GM23248 (cell line): Measurements from ENCODE around the gene NRF1. TPM values are rescaled to one million over a fixed set of nuclear protein-coding genes. Genes with fewer than 3 reads are reported as not detected.

Experiments used
- DNase-seq: peaks from one replicate; pipeline ENCODE4 v3.0.0-alpha.2; 2015
- H2AFZ ChIP-seq: fragments of 200-600 bp; sonication (generic); 2 replicates; pipeline ENCODE4 v1.6.1; 2016; ENCODE audit warnings: antibody characterized with exemption
- H3F3A ChIP-seq: fragments of 200-600 bp; sonication (generic); 2 replicates; pipeline ENCODE4 v1.6.1; 2016; ENCODE audit warnings: mild to moderate bottlenecking, antibody characterized with exemption, mixed run types; ENCODE audit not compliant: insufficient read depth
- H3K27ac ChIP-seq: fragments of 200-600 bp; sonication (generic); 2 replicates; pipeline ENCODE4 v1.5.1; 2016; ENCODE audit warnings: mild to moderate bottlenecking
- H3K27me3 ChIP-seq: fragments of 200-600 bp; sonication (generic); replicated peaks from 2 replicates; pipeline ENCODE4 v1.6.1; 2016; ENCODE audit warnings: mild to moderate bottlenecking; ENCODE audit not compliant: insufficient read depth
- H3K36me3 ChIP-seq: fragments of 200-600 bp; sonication (generic); 2 replicates; pipeline ENCODE4 v1.6.1; 2016; ENCODE audit warnings: low read depth, mild to moderate bottlenecking
- H3K4me1 ChIP-seq: fragments of 200-600 bp; sonication (generic); 2 replicates; pipeline ENCODE4 v1.6.1; 2016; ENCODE audit warnings: mild to moderate bottlenecking; ENCODE audit not compliant: insufficient read depth
- H3K4me2 ChIP-seq: fragments of 200-600 bp; sonication (generic); one replicate; pipeline ENCODE4 v1.6.1; 2016; ENCODE audit warnings: mild to moderate bottlenecking; ENCODE audit not compliant: unreplicated experiment
- H3K4me3 ChIP-seq: fragments of 200-600 bp; sonication (generic); 2 replicates; pipeline ENCODE4 v1.5.1; 2016; ENCODE audit warnings: mild to moderate bottlenecking
- H3K79me2 ChIP-seq: fragments of 200-600 bp; sonication (generic); 2 replicates; pipeline ENCODE4 v1.6.1; 2016; ENCODE audit warnings: mild to moderate bottlenecking; ENCODE audit not compliant: insufficient read depth
- H3K9ac ChIP-seq: fragments of 200-600 bp; sonication (generic); 2 replicates; pipeline ENCODE4 v1.6.1; 2016; ENCODE audit warnings: mild to moderate bottlenecking
- H3K9me2 ChIP-seq: fragments of 200-600 bp; sonication (generic); 2 replicates; pipeline ENCODE4 v1.6.1; 2016; ENCODE audit warnings: mixed run types, mild to moderate bottlenecking, moderate library complexity; ENCODE audit not compliant: insufficient read depth
- H3K9me3 ChIP-seq: fragments of 200-600 bp; sonication (generic); one replicate; pipeline ENCODE4 v1.6.1; 2017; ENCODE audit warnings: low read depth
- H4K20me1 ChIP-seq: fragments of 200-600 bp; sonication (generic); 2 replicates; pipeline ENCODE4 v1.6.0; 2016; ENCODE audit not compliant: insufficient read depth
- EZH2 ChIP-seq: fragments of 200-600 bp; sonication (generic); IDR thresholded peaks from 2 replicates; pipeline ENCODE4 v1.6.1; 2018; ENCODE audit warnings: antibody characterized with exemption, mild to moderate bottlenecking; ENCODE audit not compliant: insufficient read depth, poor library complexity, severe bottlenecking
- EZH2phosphoT487 ChIP-seq: fragments of 200-600 bp; sonication (generic); IDR thresholded peaks from 2 replicates; pipeline ENCODE4 v1.6.1; 2018; ENCODE audit warnings: antibody characterized with exemption, moderate library complexity, mild to moderate bottlenecking, low read depth; ENCODE audit not compliant: insufficient read depth
- WGBS, 2 experiments: methylation state at CpG; one replicate each; pipeline ENCODE4 v1.1.6; 2015 to 2017; ENCODE audit warnings: low lambda C conversion rate in 2 of 2, low coverage in 1 of 2; ENCODE audit errors: missing lambda C conversion rate in 2 of 2; 5-methylcytosine and 5-hydroxymethylcytosine counted together
- in situ Hi-C: fragments of 300-500 bp; cut with MboI; formaldehyde crosslinking; loops from 2 replicates; pipeline ENCODE4 v1.15.0; 2020
- polyA plus RNA-seq: library from polyadenylated mRNA; unstranded; fragments of >200 nt; fragmentation: Nextera tagmentation; extraction: Ambion mirVana; gene quantifications from 2 replicates; pipeline ENCODE4 v1.2.1, GENCODE V29; 2016
- total RNA-seq: library from RNA; depleted of rRNA; stranded (reverse); fragments of >200 nt; shearing (Covaris generic); gene quantifications from 2 replicates; pipeline ENCODE4 v1.2.3, GENCODE V29; 2014

Gene NRF1
- total and polyA plus RNA-seq, 2 experiments from 2014 or later: 3.5 to 11.1 TPM

DNA sequence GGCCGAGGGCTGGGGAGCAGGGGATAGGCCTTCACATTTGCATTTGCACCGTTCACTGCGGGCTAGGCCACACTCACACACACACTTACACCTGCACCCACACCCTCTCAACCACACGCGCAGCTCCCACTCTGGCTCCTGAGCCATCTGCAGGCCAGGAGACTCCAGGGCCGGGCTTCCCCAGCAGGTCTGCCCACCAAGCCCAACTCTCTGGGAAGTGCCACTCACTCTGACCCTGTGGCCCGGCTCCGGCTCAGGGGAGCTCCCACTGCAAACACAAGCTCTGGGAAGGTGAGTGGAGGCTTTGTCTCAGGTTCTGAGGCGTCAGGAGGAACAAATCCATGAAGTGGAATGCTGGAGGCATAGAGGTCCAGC, 157.9 kb downstream of the NRF1 start:
- no peak for TF ChIP-seq EZH2phosphoT487
- TF ChIP-seq EZH2: no peak
- in situ Hi-C loops: no loop called here
- no peaks in the 10 kb centered on the region for H3K36me3 ChIP-seq
- 77 to 88% methylated on average over 8 to 9 of the region's 9 CpGs for WGBS, 2 experiments
- H3K9me2 ChIP-seq: no peaks in the 10 kb centered on the region
- H4K20me1 ChIP-seq: no peaks in the 10 kb centered on the region
- H3K27ac ChIP-seq: no peak overlapping the region
- H2AFZ ChIP-seq: no peak overlapping the region
- no peaks in the 10 kb centered on the region for H3K4me1 ChIP-seq
- no peak overlapping the region for H3K4me3 ChIP-seq
- H3K27me3 ChIP-seq: no peaks in the 10 kb centered on the region; the same call in 1 of the 2 replicates
- H3F3A ChIP-seq: no peaks in the 10 kb centered on the region
- no peaks in the 10 kb centered on the region for H3K9me3 ChIP-seq
- no peak overlapping the region for H3K9ac ChIP-seq
- no peaks in the 10 kb centered on the region for H3K79me2 ChIP-seq
- no peak overlapping the region for H3K4me2 ChIP-seq
- no peak for DNase-seq

DNA sequence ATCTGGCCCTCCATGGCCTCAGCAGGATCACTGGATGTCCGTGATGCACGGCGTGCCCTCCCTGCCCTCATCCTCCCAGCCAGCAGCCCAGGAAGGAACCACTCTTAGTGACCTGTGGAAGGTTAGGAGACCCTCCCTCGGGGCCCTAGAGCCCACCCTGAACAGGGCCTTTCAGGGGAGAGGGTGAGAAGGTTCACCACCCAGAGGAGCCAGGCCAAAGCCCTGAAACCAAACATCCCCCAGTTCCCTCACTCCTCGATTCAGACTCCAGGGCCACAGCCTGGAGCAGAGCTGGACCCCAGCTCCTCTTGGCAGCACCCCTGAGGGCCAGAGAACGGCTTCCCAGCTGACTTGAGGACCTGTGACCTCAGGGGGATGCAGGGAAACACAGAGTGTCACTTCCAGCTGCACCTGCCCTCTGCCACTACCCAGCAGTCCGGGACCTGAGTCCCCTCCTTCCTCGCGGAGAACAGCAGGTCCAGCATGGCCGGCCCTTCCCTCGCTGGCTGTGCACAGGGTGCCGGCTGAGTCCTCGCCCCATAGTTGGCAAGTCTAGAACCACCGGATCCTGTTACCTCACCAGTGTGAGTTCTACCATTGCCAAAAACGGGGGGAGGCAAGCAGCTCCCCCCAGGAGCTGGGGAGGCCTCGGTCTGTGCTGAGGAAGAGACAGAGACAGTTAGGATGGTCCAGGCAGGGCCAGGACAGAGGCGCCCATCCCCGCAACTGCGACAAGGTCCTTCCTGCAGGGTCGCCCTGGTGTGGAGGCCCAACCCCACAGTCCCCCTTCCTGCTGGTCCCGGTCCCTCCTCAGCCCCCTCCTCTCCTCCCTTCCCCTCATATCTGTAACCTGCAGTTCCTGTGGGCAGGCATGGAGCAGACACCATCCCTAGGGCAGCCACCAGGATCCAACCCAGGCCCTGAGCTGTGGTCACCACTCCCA, 158.6 kb downstream of the NRF1 start:
- no peaks in the 10 kb centered on the region; the same call in 1 of the 2 replicates for H3K27me3 ChIP-seq

DNA sequence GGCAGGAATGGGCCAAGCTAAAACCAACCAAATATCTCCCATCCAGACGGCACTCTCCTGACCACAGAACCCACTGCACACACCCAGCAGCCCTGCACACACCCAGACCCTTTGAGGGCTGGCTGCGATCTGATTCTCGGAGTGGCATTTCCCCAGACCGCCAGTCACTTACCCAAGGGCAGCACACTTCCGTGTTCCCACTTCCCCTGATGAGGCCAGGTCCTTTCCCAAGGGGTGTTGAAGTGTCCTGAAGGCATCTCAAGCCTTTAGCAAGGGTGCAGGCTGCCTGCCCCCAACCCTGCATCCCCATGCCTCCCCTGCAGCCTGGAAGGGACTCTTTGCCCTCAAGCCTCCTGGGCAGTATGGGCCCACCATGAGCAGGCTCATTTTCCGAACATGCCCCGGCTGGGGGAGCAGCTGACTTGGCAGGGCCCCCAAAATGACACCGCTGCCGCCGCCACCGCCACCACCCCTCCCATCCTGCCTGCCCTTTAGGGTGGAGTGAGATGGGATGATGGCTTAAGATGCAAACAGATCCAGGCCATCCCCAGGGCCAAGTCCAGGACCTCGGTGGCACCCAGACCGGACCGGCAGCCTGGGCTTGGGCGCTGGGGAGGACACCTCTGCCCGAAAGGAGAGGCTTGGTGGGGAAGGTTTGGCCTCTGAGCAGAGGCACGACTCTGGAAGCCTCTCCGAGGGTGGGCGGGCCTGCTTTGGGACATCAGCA, 159.8 kb downstream of the NRF1 start:
- no peaks in the 10 kb centered on the region for H3K4me1 ChIP-seq
- no peaks in the 10 kb centered on the region for H3K9me2 ChIP-seq
- H3K9me3 ChIP-seq: no peaks in the 10 kb centered on the region
- no peak overlapping the region for H3K27ac ChIP-seq
- H3K79me2 ChIP-seq: no peaks in the 10 kb centered on the region
- no peak for TF ChIP-seq EZH2phosphoT487
- TF ChIP-seq EZH2: no peak
- 66 to 76% methylated on average over 19 of the region's 19 CpGs for WGBS, 2 experiments
- no peaks in the 10 kb centered on the region for H4K20me1 ChIP-seq
- H2AFZ ChIP-seq: no peak overlapping the region
- H3K4me3 ChIP-seq: no peak overlapping the region
- no peaks in the 10 kb centered on the region for H3K36me3 ChIP-seq
- in situ Hi-C loops: no loop called here
- no peak overlapping the region for H3K4me2 ChIP-seq
- no peak for DNase-seq
- peaks cover 4% of the 10 kb centered on the region for H3K27me3 ChIP-seq
- no peaks in the 10 kb centered on the region for H3F3A ChIP-seq
- H3K9ac ChIP-seq: no peak overlapping the region

More for the DNA sequence above, 158.6 kb downstream of the NRF1 start:
- no peaks in the 10 kb centered on the region for H3F3A ChIP-seq
- no peaks in the 10 kb centered on the region for H3K4me1 ChIP-seq
- H3K36me3 ChIP-seq: no peaks in the 10 kb centered on the region
- in situ Hi-C loops: no loop called here
- H3K9ac ChIP-seq: no peak overlapping the region
- no peak overlapping the region for H3K4me3 ChIP-seq
- TF ChIP-seq EZH2 (no peak), EZH2phosphoT487 (no peak)
- no peaks in the 10 kb centered on the region for H3K9me2 ChIP-seq
- H3K79me2 ChIP-seq: no peaks in the 10 kb centered on the region
- no peaks in the 10 kb centered on the region for H4K20me1 ChIP-seq
- H3K4me2 ChIP-seq: no peak overlapping the region
- no peaks in the 10 kb centered on the region for H3K9me3 ChIP-seq
- H3K27ac ChIP-seq: no peak overlapping the region
- no peak overlapping the region for H2AFZ ChIP-seq
- no peak for DNase-seq
- WGBS, 2 experiments: 57 to 58% methylated on average over 16 to 21 of the region's 21 CpGs

DNA sequence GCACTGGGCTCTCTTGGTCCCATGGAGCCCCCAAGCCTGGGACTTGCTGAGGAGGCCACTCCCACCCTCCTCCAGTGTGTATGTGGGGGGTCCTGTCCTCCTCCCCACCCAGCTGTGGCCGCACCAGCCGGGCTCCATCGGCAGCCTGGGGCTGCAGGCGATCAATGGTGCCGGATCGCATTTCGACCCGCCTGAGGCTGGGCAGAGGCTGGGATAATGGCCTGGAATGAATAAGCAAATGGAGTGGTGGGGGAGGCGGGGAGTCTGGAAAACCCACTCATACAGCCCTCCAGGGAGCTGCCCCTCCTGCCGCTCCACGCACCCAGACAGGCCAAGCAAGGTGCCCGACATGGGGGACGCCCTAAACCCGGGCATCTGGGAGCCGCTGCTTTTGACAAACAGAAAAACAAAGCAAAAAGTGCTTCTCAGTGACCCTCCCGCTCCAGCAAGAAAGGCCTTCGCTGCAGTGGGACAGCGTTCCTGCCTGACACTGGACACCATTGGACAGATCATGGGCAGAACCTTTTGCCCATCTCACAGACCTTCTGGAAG, 160.5 kb downstream of the NRF1 start:
- in situ Hi-C loops: no loop called here
- Histone ChIP-seq H3K36me3 (no peaks in the 10 kb centered on the region), H2AFZ (no peak overlapping the region), H3K9me3 (no peaks in the 10 kb centered on the region), H4K20me1 (no peaks in the 10 kb centered on the region), H3K9me2 (no peaks in the 10 kb centered on the region), H3K4me3 (no peak overlapping the region), H3K27ac (no peak overlapping the region), H3K9ac (no peak overlapping the region), H3K79me2 (no peaks in the 10 kb centered on the region), H3K27me3 (peaks cover 9% of the 10 kb centered on the region), H3K4me1 (no peaks in the 10 kb centered on the region), H3K4me2 (no peak overlapping the region), H3F3A (no peaks in the 10 kb centered on the region)
- no peak for TF ChIP-seq EZH2
- no peak for TF ChIP-seq EZH2phosphoT487
- WGBS, 2 experiments: 68 to 69% methylated on average over 18 of the region's 18 CpGs
- DNase-seq: no peak
